GM19455 (cell line): ENCODE data around the gene MLLT3.

Source experiments
- ATAC-seq: cut with Tn5 transposase; IDR thresholded peaks from one replicate; pipeline ENCODE4 v1.9.1; 2021; ENCODE audit not compliant: unreplicated experiment

Gene MLLT3

GRCh38 chr9:20428976-20429375, 193.3 kb downstream of the MLLT3 start:
- ATAC-seq, result no peak

GRCh38 chr9:20427359-20427758, 194.9 kb downstream of the MLLT3 start:
- no peak for ATAC-seq

- ATAC-seq, result peak; percentile 86
These were observed 196.3 kb downstream of the MLLT3 start for GRCh38 chr9:20426019-20426418.

- no peak for ATAC-seq
These were observed 202.8 kb downstream of the MLLT3 start for GRCh38 chr9:20419533-20419932.

GRCh38 chr9:20418485-20418884, 203.8 kb downstream of the MLLT3 start:
- ATAC-seq, result no peak

GRCh38 chr9:20417373-20418080, 204.8 kb downstream of the MLLT3 start:
- ATAC-seq, result no peak

GRCh38 chr9:20414150-20414549, 208.1 kb downstream of the MLLT3 start:
- ATAC-seq, result no peak

GRCh38 chr9:20409321-20410092, 212.8 kb downstream of the MLLT3 start:
- no peak for ATAC-seq

- ATAC-seq, result no peak
These were observed 213.8 kb downstream of the MLLT3 start for GRCh38 chr9:20408513-20408912.

- no peak for ATAC-seq
These were observed 215.3 kb downstream of the MLLT3 start for GRCh38 chr9:20407013-20407412.

GRCh38 chr9:20406344-20406743, 216.0 kb downstream of the MLLT3 start:
- no peak for ATAC-seq

GRCh38 chr9:20405616-20406015, 216.7 kb downstream of the MLLT3 start:
- ATAC-seq, result no peak

- no peak for ATAC-seq
These were observed 217.2 kb downstream of the MLLT3 start for GRCh38 chr9:20405078-20405477.

GRCh38 chr9:20404192-20404813, 218.0 kb downstream of the MLLT3 start:
- no peak for ATAC-seq

- ATAC-seq, result no peak
These were observed 219.0 kb downstream of the MLLT3 start for GRCh38 chr9:20403346-20403745.

GRCh38 chr9:20402273-20402875, 219.9 kb downstream of the MLLT3 start:
- no peak for ATAC-seq

- no peak for ATAC-seq
These were observed 223.6 kb downstream of the MLLT3 start for GRCh38 chr9:20398536-20399338.

GRCh38 chr9:20397348-20397747, 225.0 kb downstream of the MLLT3 start:
- ATAC-seq, result no peak

- ATAC-seq, result no peak
These were observed 225.8 kb downstream of the MLLT3 start for GRCh38 chr9:20396509-20396908.

- no peak for ATAC-seq
These were observed 226.6 kb downstream of the MLLT3 start for GRCh38 chr9:20395651-20396050.

- no peak for ATAC-seq
These were observed 227.3 kb downstream of the MLLT3 start for GRCh38 chr9:20394969-20395368.
